ENCODE results near the gene MIF4GD. TPM values are rescaled to one million over a fixed set of nuclear protein-coding genes. Genes with fewer than 3 reads are reported as not detected.

Gene MIF4GD
- total RNA-seq, 1 donor from 2014 or later: 15.1 TPM

GRCh38 chr17:75241996-75242460 is 29.0 kb downstream of the MIF4GD start:
- no peak for DNase-seq (ENCODE audit: missing footprints)
- no peak for ATAC-seq
- intact Hi-C loops (cut with DNase I): no loop called here

DNA sequence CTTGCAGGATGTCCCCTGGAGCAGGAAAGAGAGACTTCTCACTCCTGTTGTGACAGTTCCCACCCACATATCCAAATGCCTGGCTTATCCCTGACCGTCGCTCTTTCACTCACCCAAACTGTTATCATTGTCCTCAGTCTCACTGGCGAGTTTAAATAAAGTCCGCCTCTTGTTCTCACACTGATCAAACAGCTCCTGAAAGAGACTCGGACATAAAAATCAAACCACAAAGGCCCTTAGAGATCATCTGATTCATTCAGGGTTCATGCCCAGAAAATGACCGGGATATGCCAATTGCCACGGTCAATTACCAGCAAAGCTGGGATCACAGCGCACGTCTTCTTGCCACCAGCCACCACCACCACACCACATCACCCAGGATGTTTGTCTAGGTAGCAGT is 29.5 kb downstream of the MIF4GD start:
- intact Hi-C loops (cut with DNase I): no loop called here
- no peak for ATAC-seq
- DNase-seq (ENCODE audit: missing footprints): no peak

GRCh38 chr17:75241143-75241430 is 29.9 kb downstream of the MIF4GD start:
- DNase-seq (ENCODE audit: missing footprints) (no peak), ATAC-seq (no peak)
- intact Hi-C loops (cut with DNase I): no loop called here

DNA sequence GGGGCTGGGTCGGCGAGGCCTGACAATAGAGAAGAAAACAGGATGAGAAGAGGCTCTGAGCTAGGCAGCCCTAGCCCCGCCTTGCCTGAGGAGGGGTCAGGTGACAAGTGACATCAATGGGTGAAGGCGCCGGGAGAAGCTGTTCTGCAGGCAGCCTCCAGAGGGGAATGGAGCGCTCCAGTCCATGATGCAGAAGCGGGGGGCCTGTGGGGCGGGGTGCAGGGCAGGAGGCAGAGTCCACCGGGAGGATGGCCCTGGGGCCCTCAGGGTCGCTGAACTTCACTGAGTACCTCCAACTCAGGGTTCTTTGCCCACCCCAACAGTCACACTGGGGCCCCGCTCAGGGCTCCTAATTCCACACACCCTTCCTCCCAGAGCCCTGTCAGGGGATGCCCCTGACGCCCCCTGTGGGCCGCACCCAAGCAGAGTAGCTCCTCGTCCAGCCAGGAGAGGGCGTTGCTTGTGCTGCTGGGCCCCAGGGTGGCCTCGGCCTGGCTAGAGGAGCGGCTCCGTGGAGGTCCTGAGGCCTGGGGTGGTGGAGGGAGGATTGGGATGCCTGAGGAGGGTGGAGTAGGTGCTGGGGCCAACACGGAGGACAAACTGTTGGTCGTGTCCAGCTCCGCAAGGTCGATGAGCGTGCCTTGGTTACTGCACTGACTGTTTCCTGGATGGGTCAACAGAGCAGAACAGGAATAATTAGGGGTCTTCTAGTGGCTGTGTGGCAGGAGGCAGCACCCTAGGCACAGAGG is 30.5 kb downstream of the MIF4GD start:
- ATAC-seq (peak; percentile 2), DNase-seq (ENCODE audit: missing footprints) (no peak)
- intact Hi-C loops (cut with DNase I): no loop called here

DNA sequence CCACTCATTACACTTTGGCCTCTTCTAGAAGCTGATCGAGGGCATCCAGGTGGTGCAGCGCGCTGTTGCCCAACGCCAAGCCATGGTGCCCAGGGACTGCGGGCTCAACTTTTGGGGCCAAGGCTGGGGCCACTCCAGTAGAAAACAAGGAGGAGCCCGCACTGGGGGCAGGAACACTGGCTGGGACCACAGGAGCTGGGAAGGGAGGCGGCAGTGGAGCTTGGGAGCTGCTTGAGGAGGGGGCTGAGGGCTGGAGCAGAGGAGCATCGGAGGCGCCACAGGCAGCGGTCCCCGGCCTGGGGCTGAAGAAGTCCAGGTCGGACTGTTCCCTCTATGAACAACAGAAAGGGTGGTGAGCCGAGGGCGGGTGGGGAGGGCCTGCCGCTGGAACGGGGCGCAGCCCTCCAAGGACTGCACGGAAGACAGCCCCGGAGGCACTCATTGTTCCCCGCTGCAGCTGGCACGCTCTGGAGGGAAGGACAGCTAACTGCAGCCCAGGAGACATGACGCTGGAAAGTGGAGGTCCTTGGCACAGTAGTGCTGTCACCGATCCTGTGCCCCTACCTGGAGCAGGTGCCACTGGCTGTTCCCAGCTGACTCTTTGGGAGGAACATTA is 31.1 kb downstream of the MIF4GD start:
- intact Hi-C loops (cut with DNase I): no loop called here
- DNase-seq (ENCODE audit: missing footprints): no peak
- ATAC-seq: no peak

GRCh38 chr17:75239214-75239613 is 31.8 kb downstream of the MIF4GD start:
- ATAC-seq: no peak
- intact Hi-C loops (cut with DNase I): no loop called here
- no peak for DNase-seq (ENCODE audit: missing footprints)

DNA sequence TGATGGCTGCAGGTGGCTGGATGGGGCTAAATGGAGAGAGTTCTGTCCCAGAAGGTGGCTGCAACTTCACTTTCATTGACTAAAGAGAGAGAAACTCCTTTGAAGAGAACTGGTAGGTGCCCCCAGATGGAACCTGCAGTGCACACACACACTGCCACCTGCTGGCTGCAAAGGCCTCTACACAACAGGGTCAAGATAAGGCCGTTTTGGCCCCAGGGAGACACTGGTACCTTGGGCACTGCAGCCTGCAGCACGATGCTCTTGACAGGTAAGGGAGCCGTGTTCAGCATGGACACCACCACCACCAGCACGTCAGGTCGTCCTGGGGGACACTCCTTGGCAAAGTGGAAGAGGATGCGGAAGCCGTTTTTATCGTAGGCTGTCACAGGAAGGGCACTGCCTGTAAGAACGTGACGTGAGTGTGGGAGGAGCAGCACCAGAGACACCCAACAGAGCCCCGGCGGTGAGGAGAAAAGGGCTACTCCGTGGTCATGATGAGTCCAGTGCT is 32.3 kb downstream of the MIF4GD start:
- peak; percentile 70 for DNase-seq (ENCODE audit: missing footprints)
- peak; percentile 53 for ATAC-seq
- intact Hi-C loops (cut with DNase I): no loop called here

- peak; percentile 73 for DNase-seq (ENCODE audit: missing footprints)
- peak; percentile 6 for ATAC-seq
- intact Hi-C loops (cut with DNase I): no loop called here
Observed at GRCh38 chr17:75238020-75238580, 32.9 kb downstream of the MIF4GD start.

- ATAC-seq: peak; percentile 65
- intact Hi-C loops (cut with DNase I): no loop called here
- no peak for DNase-seq (ENCODE audit: missing footprints)
Observed at GRCh38 chr17:75237100-75238014, 33.7 kb downstream of the MIF4GD start.

GRCh38 chr17:75232786-75233185 is 38.2 kb downstream of the MIF4GD start:
- no peak for ATAC-seq
- DNase-seq (ENCODE audit: missing footprints): no peak
- intact Hi-C loops (cut with DNase I): no loop called here

DNA sequence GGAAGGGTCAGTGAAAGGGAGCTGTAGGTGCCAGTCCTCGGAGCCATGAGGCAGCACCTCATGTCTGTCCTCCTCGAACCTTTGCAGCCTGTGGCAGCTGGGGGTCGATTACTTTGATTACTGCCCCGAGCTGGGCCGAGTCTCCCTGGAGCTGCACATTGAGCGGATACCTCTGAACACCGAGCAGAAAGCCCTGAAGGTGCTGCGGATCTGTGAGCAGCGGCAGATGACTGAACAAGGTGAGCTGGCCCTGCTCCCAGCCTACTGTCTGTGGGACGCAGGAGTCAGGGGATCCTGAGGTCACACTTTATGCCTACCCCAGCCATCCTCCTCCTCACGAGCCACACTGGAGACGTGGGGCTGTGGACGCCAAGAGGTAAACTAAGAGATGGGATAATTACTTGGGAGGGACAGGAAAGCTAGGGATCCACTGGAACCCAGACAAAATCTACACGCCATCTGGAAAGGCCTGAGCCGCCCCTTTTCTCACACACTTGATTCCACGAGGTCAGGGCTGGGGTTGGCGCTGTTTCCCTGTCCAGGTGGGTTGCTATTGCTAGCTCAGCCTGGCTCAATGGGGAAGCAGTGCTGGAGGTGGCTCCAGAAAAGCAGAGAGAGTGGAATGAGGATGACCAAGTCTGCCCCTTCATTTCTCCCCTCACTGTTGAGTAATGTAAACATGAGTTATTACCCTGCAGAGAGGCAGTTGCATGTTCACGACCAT is 39.1 kb downstream of the MIF4GD start:
- intact Hi-C loops (cut with DNase I): no loop called here
- DNase-seq (ENCODE audit: missing footprints) (no peak), ATAC-seq (no peak)

GRCh38 chr17:75231071-75231470 is 40.0 kb downstream of the MIF4GD start:
- DNase-seq (ENCODE audit: missing footprints) (no peak), ATAC-seq (no peak)
- intact Hi-C loops (cut with DNase I): no loop called here

GRCh38 chr17:75228847-75229246 is 42.2 kb downstream of the MIF4GD start:
- intact Hi-C loops (cut with DNase I): no loop called here
- ATAC-seq: peak; percentile 55
- DNase-seq (ENCODE audit: missing footprints): no peak

GRCh38 chr17:75228305-75228704 is 42.7 kb downstream of the MIF4GD start:
- no peak for DNase-seq (ENCODE audit: missing footprints)
- intact Hi-C loops (cut with DNase I): no loop called here
- ATAC-seq: peak; percentile 55

DNA sequence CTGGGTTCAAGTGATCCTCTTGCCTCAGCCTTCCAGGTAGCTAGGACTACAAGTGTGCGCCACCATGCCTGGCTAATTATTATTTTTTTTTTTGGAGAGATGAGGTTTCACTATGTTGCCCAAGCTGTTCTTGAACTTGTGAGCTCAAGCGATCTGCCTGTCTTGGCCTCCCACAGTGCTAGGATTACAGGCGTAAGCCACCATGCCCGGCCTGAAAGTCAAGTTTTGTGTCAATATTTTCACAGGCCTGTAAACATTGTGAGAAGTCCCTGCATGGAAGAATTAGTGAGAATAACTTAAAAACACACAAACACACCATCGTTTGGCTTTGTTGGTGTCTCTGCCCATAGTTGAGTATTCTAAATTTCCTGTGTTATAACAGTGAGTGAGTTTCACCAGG is 43.3 kb downstream of the MIF4GD start:
- intact Hi-C loops (cut with DNase I): no loop called here
- ATAC-seq (no peak), DNase-seq (ENCODE audit: missing footprints) (no peak)

DNA sequence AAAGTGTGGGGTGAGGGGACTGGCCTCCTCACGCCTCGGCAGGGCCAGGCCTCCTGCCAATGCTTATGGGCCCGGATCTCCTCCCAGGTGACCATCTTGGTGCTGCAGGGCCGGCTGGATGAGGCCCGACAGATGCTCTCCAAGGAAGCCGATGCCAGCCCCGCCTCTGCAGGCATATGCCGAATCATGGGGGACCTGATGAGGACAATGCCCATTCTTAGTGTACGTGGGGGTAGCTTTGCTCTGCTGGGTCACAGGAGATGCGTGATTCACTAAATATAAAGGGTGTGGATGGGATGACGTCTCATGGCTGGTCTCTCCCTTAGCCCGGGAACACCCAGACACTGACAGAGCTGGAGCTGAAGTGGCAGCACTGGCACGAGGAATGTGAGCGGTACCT is 46.0 kb downstream of the MIF4GD start:
- DNase-seq (ENCODE audit: missing footprints) (no peak), ATAC-seq (no peak)
- intact Hi-C loops (cut with DNase I): no loop called here

GRCh38 chr17:75219815-75220214 is 51.2 kb downstream of the MIF4GD start:
- intact Hi-C loops (cut with DNase I): no loop called here
- no peak for DNase-seq (ENCODE audit: missing footprints)

DNA sequence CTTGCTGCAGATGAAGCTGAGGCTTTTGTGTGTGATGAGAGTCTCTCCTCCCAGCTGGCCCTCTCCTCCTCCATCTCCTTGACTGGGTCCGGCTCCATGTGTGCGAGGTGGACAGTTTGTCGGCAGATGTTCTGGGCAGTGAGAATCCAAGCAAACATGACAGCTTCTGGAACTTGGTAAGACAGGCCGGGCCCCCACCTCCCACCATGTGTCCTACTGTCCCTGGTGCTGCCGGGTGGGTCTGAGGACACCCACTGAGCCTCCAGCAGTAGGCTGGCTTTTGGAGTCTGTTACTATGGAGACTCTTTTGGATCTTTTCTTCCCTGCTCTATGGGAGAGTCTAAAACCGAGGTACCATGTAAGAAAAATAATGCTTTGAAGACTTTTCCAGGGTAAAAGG is 52.9 kb downstream of the MIF4GD start:
- DNase-seq (ENCODE audit: missing footprints) (no peak), ATAC-seq (no peak)
- intact Hi-C loops (cut with DNase I): no loop called here

More at GRCh38 chr17:75219815-75220214, 51.2 kb downstream of the MIF4GD start:
- ATAC-seq: no peak
